PC-9 (cell line): ENCODE results near the gene ENKUR. TPM values are rescaled to one million over a fixed set of nuclear protein-coding genes. Genes with fewer than 3 reads are reported as not detected.

Source experiments
- BruUV-seq: library from RNA; stranded (reverse); fragments of 400-500 nt; replicated peaks from 2 replicates; lab custom pipeline; 2021; lab: Mats Ljungman, UMichigan
- CTCF ChIA-PET: fragments of 300-600 bp; sonication (Branson Sonifier 250); formaldehyde crosslinking; loops from one replicate; lab custom pipeline; 2022; ENCODE audit warnings: antibody characterized with exemption; lab: Charles Lee
- POLR2A ChIA-PET: fragments of 300-600 bp; sonication (Branson Sonifier 250); formaldehyde crosslinking; loops from one replicate; lab custom pipeline; 2022; ENCODE audit warnings: antibody characterized with exemption; ENCODE audit not compliant: unreplicated experiment; lab: Charles Lee
- DNase-seq, 2 experiments: peaks; one replicate each; pipeline versions ENCODE4 v3.0.0 to v3.0.0-alpha.2; 2015 to 2022; ENCODE audit warnings: mixed read lengths in 1 of 2
- H2AFZ ChIP-seq: fragments of 200-600 bp; sonication (generic); 2 replicates; pipeline ENCODE4 v1.8.1; 2017; ENCODE audit warnings: antibody characterized with exemption
- H3F3A ChIP-seq: fragments of 200-600 bp; sonication (generic); 2 replicates; pipeline ENCODE4 v1.8.1; 2017; ENCODE audit warnings: antibody characterized with exemption, mild to moderate bottlenecking, low read depth; ENCODE audit not compliant: insufficient read depth
- H3K27ac ChIP-seq: fragments of 200-600 bp; sonication (generic); 2 replicates; pipeline ENCODE4 v1.6.1; 2016; ENCODE audit warnings: mixed run types
- H3K27me3 ChIP-seq: fragments of 200-600 bp; sonication (generic); 2 replicates; pipeline ENCODE4 v1.6.1; 2016; ENCODE audit warnings: low read depth, mixed run types; ENCODE audit not compliant: insufficient read depth
- H3K36me3 ChIP-seq: fragments of 200-600 bp; sonication (generic); 2 replicates; pipeline ENCODE4 v1.6.1; 2016; ENCODE audit warnings: low read depth, mixed run types
- H3K4me1 ChIP-seq: fragments of 200-600 bp; sonication (generic); replicated peaks from 2 replicates; pipeline ENCODE4 v1.6.1; 2016; ENCODE audit warnings: mixed run types; ENCODE audit not compliant: insufficient read depth
- H3K4me2 ChIP-seq: fragments of 200-600 bp; sonication (generic); 2 replicates; pipeline ENCODE4 v1.6.1; 2017; ENCODE audit warnings: mixed run types
- H3K4me3 ChIP-seq: fragments of 200-600 bp; sonication (generic); 2 replicates; pipeline ENCODE4 v1.6.1; 2016; ENCODE audit warnings: mixed run types
- H3K79me2 ChIP-seq: fragments of 200-600 bp; sonication (generic); 2 replicates; pipeline ENCODE4 v1.6.1; 2017; ENCODE audit warnings: low read depth, mixed run types
- H3K9me2 ChIP-seq: fragments of 200-600 bp; sonication (generic); 2 replicates; pipeline ENCODE4 v1.8.1; 2017; ENCODE audit warnings: mild to moderate bottlenecking; ENCODE audit not compliant: insufficient read depth
- H3K9me3 ChIP-seq: fragments of 200-600 bp; sonication (generic); 2 replicates; pipeline ENCODE4 v1.8.1; 2016; ENCODE audit warnings: low read depth; ENCODE audit not compliant: insufficient read depth
- H4K20me1 ChIP-seq: fragments of 200-600 bp; sonication (generic); 2 replicates; pipeline ENCODE4 v1.8.1; 2017; ENCODE audit not compliant: insufficient read depth
- EZH2 ChIP-seq: fragments of 200-600 bp; sonication (generic); IDR thresholded peaks from 2 replicates; pipeline ENCODE4 v1.8.0; 2017; ENCODE audit warnings: antibody characterized with exemption, low read depth
- intact Hi-C: fragments of 100-400 bp; cut with micrococcal nuclease; formaldehyde crosslinking; loops from one replicate; pipeline ENCODE4 v1.10.0; 2022; ENCODE audit not compliant: unreplicated experiment
- total RNA-seq: library from RNA; stranded (reverse); gene quantifications from 2 replicates; pipeline ENCODE4 v1.2.3, GENCODE V29; 2021
- TF ChIP-seq, protein P1 (sequence below): fragments of 200-600 bp; sonication (generic); conservative IDR thresholded peaks from 2 replicates; pipeline ENCODE4 v1.6.1; 2017; ENCODE audit warnings: mixed run types, antibody characterized with exemption, mild to moderate bottlenecking, moderate library complexity

Gene ENKUR
- total RNA-seq, 1 experiment from 2014 or later = 1.0 TPM

- Histone ChIP-seq H3K4me1 (peaks cover 31% of the 10 kb centered on the region), H3K4me3 (peak overlapping the region; percentile 52; the same call in 1 of the 2 replicates), H2AFZ (peak overlapping the region; percentile 79; the same call in 1 of the 2 replicates), H3F3A (peaks cover 5% of the 10 kb centered on the region), H4K20me1 (no peaks in the 10 kb centered on the region), H3K4me2 (peak overlapping the region; percentile 80), H3K36me3 (no peaks in the 10 kb centered on the region), H3K27ac (no peak overlapping the region), H3K9me2 (no peaks in the 10 kb centered on the region), H3K27me3 (no peaks in the 10 kb centered on the region), H3K9me3 (0 out of 2 replicates have a peak, but pooled peaks cover 4% of the 10 kb centered on the region), H3K79me2 (no peaks in the 10 kb centered on the region)
- DNase-seq = no peak
- no TSS peak for BruUV-seq
- CTCF ChIA-PET = no interaction called here
- intact Hi-C loops = loop anchor here (2.0 to 5.0 kb wide), 5 partner anchors 61 to 311 kb away; partner anchors contain the start of gene ARHGAP21
- TF ChIP-seq, protein P1, sequence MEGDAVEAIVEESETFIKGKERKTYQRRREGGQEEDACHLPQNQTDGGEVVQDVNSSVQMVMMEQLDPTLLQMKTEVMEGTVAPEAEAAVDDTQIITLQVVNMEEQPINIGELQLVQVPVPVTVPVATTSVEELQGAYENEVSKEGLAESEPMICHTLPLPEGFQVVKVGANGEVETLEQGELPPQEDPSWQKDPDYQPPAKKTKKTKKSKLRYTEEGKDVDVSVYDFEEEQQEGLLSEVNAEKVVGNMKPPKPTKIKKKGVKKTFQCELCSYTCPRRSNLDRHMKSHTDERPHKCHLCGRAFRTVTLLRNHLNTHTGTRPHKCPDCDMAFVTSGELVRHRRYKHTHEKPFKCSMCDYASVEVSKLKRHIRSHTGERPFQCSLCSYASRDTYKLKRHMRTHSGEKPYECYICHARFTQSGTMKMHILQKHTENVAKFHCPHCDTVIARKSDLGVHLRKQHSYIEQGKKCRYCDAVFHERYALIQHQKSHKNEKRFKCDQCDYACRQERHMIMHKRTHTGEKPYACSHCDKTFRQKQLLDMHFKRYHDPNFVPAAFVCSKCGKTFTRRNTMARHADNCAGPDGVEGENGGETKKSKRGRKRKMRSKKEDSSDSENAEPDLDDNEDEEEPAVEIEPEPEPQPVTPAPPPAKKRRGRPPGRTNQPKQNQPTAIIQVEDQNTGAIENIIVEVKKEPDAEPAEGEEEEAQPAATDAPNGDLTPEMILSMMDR = no peak
- TF ChIP-seq EZH2 = no peak
- POLR2A ChIA-PET = no interaction called here
These were observed 62.3 kb downstream of the ENKUR start for GRCh38 chr10:24953675-24954074.

GRCh38 chr10:24952707-24953645, 63.0 kb downstream of the ENKUR start:
- no peaks in the 10 kb centered on the region for H4K20me1 ChIP-seq
- TF ChIP-seq, protein P1 = no peak; the same call in 1 of the 2 replicates
- no peak for TF ChIP-seq EZH2
- no peaks in the 10 kb centered on the region for H3K36me3 ChIP-seq
- 0 out of 2 replicates have a peak overlapping the region, but pooled peaks have one; percentile 20 for H3K27ac ChIP-seq
- H3F3A ChIP-seq = no peaks in the 10 kb centered on the region; the same call in 1 of the 2 replicates
- H3K4me2 ChIP-seq = peak overlapping the region; percentile 80
- peak overlapping the region; percentile 52 for H3K4me3 ChIP-seq
- 0 out of 2 replicates have a peak, but pooled peaks cover 4% of the 10 kb centered on the region for H3K9me3 ChIP-seq
- ChIA-PET POLR2A (no interaction called here), CTCF (no interaction called here)
- H2AFZ ChIP-seq = peak overlapping the region; percentile 79
- H3K4me1 ChIP-seq = peaks cover 26% of the 10 kb centered on the region
- no peaks in the 10 kb centered on the region for H3K9me2 ChIP-seq
- peak; percentile 39 for DNase-seq
- H3K27me3 ChIP-seq = no peaks in the 10 kb centered on the region
- no peaks in the 10 kb centered on the region for H3K79me2 ChIP-seq
- intact Hi-C loops = loop anchor here (2.0 to 5.0 kb wide), 5 partner anchors 61 to 310 kb away; partner anchors contain the start of gene ARHGAP21
- no TSS peak for BruUV-seq

DNA sequence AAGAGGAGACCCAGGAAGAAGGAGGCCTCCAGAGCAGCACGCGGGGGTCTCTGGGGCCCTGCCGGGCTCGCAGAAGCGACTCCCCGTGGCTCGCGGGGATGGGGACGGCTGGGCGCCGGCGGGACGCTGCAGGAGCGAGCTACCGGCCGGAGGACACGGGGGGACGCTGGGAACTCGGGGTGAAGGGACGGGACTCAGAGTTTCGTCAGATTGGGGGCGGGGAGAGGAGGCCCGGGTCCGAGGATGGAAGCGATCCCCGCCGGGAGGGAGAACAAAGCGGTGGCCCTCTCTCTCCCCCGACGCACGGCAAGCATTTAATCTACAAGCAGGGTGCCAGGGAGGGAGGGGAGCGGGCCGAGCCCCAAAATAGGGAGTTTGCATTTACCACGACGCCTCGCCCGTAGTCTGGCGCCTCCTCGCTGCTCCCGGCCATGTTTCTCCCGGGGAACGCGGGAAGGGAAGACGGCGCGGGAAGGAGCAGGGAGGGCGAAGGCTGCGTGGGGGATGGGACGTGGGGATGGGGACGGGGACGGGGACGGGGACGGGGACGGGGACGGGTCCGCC, 63.7 kb downstream of the ENKUR start, which contains the start of gene PRTFDC1:
PRTFDC1 (minus strand) TSS at position 464 of the 564 bp plus-strand sequence; CDS start at position 433, 31 bp downstream.
- H3K79me2 ChIP-seq = no peaks in the 10 kb centered on the region
- H3K27ac ChIP-seq = 0 out of 2 replicates have a peak within 1 kb of the TSS, but pooled peaks have one; percentile 20
- ChIA-PET POLR2A (interaction anchor here (0.5 to 0.6 kb wide), 5 partner anchors 38 to 102 kb away, joined by 3 to 9 read pairs (median 5); partner anchors contain the start of gene ENKUR), CTCF (interaction anchor here (0.6 kb wide), 1 partner anchor 161 kb away, joined by 3 read pairs; no protein-coding TSS in a partner anchor)
- BruUV-seq = TSS peak; percentile 68
- intact Hi-C loops = loop anchor here (2.0 to 5.0 kb wide), 5 partner anchors 60 to 309 kb away; partner anchors contain the start of gene ARHGAP21
- H3K9me2 ChIP-seq = no peaks in the 10 kb centered on the region
- no peaks in the 10 kb centered on the region for H3K27me3 ChIP-seq
- DNase-seq = peak in 1 of 2 experiments; percentile 39
- peak within 1 kb of the TSS; percentile 79 for H2AFZ ChIP-seq
- H3K9me3 ChIP-seq = 0 out of 2 replicates have a peak, but pooled peaks cover 4% of the 10 kb centered on the region
- H3F3A ChIP-seq = no peaks in the 10 kb centered on the region
- H4K20me1 ChIP-seq = no peaks in the 10 kb centered on the region
- H3K4me2 ChIP-seq = peak within 1 kb of the TSS; percentile 80
- peaks cover 19% of the 10 kb centered on the region for H3K4me1 ChIP-seq
- no peaks in the 10 kb centered on the region for H3K36me3 ChIP-seq
- H3K4me3 ChIP-seq = peak within 1 kb of the TSS; percentile 52
- TF ChIP-seq, protein P1 = no peak
- no peak for TF ChIP-seq EZH2
